Lower leg skin (tissue), 3 donors: ENCODE measurements around the gene SNTN.

ENCODE experiments used
- CTCF ChIP-seq, 3 donors: fragments of 450-650 bp; IDR thresholded peaks; one replicate each; pipeline ENCODE4 v1.5.1; 2016; ENCODE audit warnings: antibody characterized with exemption in 3 of 3, mild to moderate bottlenecking in 3 of 3, moderate library complexity in 2 of 3
- POLR2A ChIP-seq, 2 donors: fragments of 450-650 bp; IDR thresholded peaks; one replicate each; pipeline ENCODE4 v1.6.1; 2016 to 2017; ENCODE audit warnings: antibody characterized with exemption in 2 of 2, mild to moderate bottlenecking in 1 of 2, moderate library complexity in 1 of 2

DNA sequence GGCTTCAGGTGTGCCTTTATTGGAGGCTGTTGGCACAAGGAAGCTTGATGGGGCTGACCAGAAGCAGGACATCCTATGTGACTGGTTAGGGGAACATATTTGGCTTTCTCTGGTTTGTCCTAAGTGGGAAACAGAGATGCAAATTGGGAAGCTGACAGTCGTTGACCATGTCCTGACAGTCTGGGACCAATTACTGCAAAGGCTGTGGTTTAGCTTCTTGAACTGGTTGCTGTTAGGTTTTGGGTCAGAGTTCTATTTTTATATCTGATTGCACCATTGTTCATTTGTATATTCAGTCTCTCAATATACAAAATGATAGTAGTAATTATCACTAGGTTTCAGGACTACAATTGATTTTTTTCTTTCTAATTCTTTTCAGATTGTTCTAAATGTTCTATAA, 36.8 kb downstream of the SNTN start:
- no peak for TF ChIP-seq CTCF (IDR thresholded peaks at IDR 0.05)
- no peak for TF ChIP-seq POLR2A (IDR thresholded peaks at IDR 0.05)
